Right lung (tissue), 10 donors: ENCODE measurements around the gene METTL2B. TPM values are rescaled to one million over a fixed set of nuclear protein-coding genes. Genes with fewer than 3 reads are reported as not detected.

ENCODE experiments used
- DNase-seq, 2 donors: peaks; one replicate each; pipeline ENCODE4 v3.0.0-alpha.2; 2013
- long read RNA-seq, 8 donors: transcript quantifications; one replicate each; lab custom pipeline, GENCODE V29; 2026
- polyA plus RNA-seq, 5 donors: library from polyadenylated mRNA; unstranded; fragments of 120-200 nt; gene quantifications; one replicate each; pipeline versions ENCODE4 v1.2.1 to v1.2.3, GENCODE V29; 2013; ENCODE audit warnings: inconsistent platforms in 1 of 5, low replicate concordance in 1 of 5; ENCODE audit not compliant: insufficient read length in 5 of 5, insufficient read depth in 1 of 5

The METTL2B gene, protein sequence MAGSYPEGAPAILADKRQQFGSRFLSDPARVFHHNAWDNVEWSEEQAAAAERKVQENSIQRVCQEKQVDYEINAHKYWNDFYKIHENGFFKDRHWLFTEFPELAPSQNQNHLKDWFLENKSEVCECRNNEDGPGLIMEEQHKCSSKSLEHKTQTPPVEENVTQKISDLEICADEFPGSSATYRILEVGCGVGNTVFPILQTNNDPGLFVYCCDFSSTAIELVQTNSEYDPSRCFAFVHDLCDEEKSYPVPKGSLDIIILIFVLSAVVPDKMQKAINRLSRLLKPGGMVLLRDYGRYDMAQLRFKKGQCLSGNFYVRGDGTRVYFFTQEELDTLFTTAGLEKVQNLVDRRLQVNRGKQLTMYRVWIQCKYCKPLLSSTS
- polyA plus RNA-seq, result 10 to 100 TPM; 24.7 to 32.4 (median 28.4) TPM
- long read RNA-seq, donor 1, transcript METTL2B-201 (9 exons, 2,182 nt), result major isoform, 7 of 7 reads
- long read RNA-seq, donor 1, partial matches to known transcripts, result 0 of 7 reads
- long read RNA-seq, donor 1, other reads (novel, unspliced or antisense), result 0 of 7 reads
- long read RNA-seq, donor 2, full-length matches to known transcripts, result 3 of 3 reads
- long read RNA-seq, donor 2, partial matches to known transcripts, result 0 of 3 reads
- long read RNA-seq, donor 2, other reads (novel, unspliced or antisense), result 0 of 3 reads
- long read RNA-seq, donor 3, partial matches to known transcripts, result 0 of 4 reads
- long read RNA-seq, donor 3, other reads (novel, unspliced or antisense), result 0 of 4 reads
- long read RNA-seq, donor 4, partial matches to known transcripts, result 0 of 7 reads
- long read RNA-seq, donor 4, other reads (novel, unspliced or antisense), result 0 of 7 reads
- long read RNA-seq, donor 5, transcript METTL2B-201 (9 exons, 2,182 nt), result major isoform, 7 of 8 reads
- long read RNA-seq, donor 5, partial matches to known transcripts, result 0 of 8 reads
- long read RNA-seq, donor 5, other reads (novel, unspliced or antisense), result 0 of 8 reads
- long read RNA-seq, donor 6, transcript METTL2B-201 (9 exons, 2,182 nt), result major isoform, 5 of 6 reads
- long read RNA-seq, donor 6, partial matches to known transcripts, result 0 of 6 reads
- long read RNA-seq, donor 6, other reads (novel, unspliced or antisense), result 0 of 6 reads
- long read RNA-seq, donor 7, full-length matches to known transcripts, result 8 of 8 reads
- long read RNA-seq, donor 7, partial matches to known transcripts, result 0 of 8 reads
- long read RNA-seq, donor 7, other reads (novel, unspliced or antisense), result 0 of 8 reads
- long read RNA-seq, donor 8, result 0 reads

- peak; percentile 85 to 90 for DNase-seq
Observed at GRCh38 chr7:128476402-128477335, at the start of gene METTL2B. Gene METTL2B, plus strand, starts transcription at chr7:128476748. Its CDS starts 18 bp downstream, at chr7:128476766.

DNA sequence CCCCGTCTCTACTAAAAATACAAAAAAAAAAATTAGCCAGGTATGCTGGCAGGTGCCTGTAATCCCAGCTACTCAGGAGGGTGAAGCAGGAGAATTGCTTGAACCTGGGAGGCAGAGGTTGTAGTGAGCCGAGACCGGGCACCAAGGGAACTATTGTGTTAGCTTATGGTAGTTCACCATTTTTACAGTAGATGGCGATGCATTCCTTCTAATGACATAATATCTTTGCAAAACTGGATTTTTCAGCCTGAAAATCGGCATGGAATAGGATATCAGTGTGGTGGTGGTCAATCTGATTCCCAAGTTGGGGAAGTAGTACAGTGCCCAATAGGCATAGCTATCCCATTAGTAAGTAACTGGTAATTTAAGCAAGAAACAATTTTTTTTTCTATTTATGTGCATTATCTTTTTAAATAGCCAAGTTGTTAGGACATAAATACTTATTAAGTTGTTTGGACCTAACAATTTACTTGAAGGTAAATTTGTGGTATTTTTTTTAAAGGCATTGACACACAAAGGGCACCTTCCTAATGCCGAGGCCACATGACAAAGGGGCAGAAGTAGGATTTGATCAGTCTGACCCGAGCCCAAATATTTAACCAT is 49.2 kb upstream of the METTL2B start:
- peak in 1 of 2 donors; percentile 70 for DNase-seq

GRCh38 chr7:128430207-128430606 is 46.3 kb upstream of the METTL2B start:
- no peak for DNase-seq

- no peak for DNase-seq
Observed at GRCh38 chr7:128431221-128431620, 45.3 kb upstream of the METTL2B start.

DNA sequence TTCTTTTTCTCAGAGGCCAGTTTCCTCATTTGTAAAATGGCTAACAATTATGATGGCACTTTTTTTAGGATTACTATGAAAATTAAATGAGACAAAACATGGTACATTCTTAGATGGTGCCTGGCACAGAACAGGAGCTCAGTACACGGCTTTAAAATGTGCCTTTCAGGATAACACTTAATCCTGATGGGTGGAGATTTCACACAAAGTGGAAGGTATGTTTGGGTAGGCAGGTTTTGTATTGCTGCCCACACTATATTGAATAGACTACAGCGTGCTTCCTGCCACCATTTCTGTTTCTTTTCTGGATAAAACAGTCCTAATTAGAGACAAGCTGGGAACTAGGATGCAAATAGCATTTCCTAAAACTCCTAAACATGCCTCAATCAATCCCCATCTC is 44.8 kb upstream of the METTL2B start:
- DNase-seq, result no peak

DNA sequence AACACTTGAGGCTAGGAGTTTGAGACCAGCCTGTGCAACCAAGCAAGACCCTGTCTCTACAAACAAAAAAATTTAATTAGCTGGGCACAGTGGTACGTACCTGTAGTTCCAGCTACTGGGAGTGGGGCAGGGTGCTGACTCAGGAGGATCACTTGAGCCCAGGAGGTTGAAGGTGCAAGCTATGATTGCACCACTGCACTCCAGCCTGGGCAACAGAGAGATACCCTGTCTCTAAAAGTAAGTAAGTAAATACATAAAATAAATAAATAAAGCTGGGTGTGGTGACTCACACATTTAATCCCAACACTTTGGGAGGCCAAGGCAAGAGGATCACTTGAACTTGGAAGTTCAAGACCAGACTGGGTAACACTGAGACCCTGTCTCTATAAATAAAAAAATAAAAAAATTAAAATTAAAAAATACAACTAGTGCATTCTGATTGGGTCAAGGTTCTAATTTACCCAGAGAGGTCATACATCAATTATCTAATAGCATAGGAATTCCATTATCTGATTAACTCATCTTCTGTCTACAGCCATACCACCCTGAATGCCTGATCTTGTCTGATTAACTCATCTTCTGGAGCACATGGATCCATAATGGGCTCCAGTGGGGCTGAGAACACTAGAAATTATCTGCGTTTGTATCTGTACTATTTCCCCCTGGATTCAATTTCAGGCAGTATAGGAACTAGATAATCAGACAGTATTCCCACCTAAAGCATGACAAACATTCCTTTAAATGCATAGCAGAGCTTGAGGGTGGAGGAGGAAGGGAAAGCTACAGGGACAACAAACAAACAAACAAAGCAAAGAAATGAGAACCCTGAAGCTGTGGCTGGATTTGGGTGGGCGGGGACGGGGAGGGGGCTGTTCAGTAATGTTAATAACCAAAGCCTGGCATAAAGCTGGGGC is 41.9 kb upstream of the METTL2B start:
- DNase-seq, result no peak

GRCh38 chr7:128435327-128435686 is 41.2 kb upstream of the METTL2B start:
- DNase-seq, result no peak

GRCh38 chr7:128437426-128438332 is 38.9 kb upstream of the METTL2B start:
- DNase-seq, result no peak

GRCh38 chr7:128442356-128442755 is 34.2 kb upstream of the METTL2B start:
- DNase-seq, result no peak

DNA sequence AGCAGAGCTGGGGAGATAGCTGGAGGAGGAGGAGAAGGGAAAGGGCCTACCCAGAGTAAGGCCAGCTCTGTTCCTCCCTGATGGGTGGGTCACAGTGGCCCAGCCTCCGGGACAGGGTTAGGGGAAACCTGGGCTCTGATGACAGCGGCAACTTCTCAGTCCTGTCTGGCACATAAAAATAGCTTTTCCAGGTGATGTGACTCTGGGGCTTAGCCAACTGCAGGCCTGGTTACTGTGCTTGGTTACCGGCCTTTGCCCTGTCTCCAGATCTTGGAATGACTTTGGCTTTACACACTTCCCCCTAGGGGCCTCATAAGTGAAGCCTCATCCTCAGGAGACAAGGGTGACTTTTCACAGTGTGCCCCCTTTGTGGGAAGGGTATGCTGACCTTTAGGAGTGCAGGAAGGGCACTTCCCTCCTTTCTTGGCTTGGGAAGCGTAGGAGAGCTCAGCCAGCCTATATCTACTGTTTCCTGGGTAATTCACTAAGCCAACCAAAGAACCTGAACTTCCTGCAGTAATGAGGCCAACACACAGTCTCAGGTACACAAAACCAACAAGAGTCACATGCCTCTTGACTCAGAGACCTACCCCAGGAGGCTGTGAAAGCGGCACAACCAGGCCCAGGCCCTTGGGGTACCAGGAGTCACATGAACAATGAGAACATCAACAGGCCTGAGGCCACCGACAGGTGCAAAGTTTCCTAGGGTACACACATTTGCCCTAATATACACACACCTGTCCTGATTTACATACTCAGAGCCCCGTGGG is 32.5 kb upstream of the METTL2B start:
- no peak for DNase-seq

DNA sequence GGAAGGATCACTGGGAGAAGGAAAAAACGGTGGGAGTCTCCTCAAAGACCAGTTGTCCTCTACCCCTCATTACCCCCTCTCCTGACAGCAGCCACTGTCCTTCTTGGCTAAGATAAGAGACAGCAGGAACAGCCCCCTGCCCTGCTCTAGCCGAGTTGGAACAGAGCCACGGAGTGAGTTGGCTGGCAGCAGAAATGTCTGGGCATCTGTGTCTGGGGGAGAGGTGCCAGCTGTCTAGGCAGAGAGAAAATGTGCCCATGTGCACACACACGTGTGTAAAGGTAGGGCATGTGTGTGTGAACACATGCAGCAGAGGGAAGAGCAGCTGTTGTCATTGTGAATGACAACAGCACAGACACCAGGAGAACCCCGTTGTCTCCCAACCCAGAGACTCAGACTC is 30.2 kb upstream of the METTL2B start:
- no peak for DNase-seq

DNA sequence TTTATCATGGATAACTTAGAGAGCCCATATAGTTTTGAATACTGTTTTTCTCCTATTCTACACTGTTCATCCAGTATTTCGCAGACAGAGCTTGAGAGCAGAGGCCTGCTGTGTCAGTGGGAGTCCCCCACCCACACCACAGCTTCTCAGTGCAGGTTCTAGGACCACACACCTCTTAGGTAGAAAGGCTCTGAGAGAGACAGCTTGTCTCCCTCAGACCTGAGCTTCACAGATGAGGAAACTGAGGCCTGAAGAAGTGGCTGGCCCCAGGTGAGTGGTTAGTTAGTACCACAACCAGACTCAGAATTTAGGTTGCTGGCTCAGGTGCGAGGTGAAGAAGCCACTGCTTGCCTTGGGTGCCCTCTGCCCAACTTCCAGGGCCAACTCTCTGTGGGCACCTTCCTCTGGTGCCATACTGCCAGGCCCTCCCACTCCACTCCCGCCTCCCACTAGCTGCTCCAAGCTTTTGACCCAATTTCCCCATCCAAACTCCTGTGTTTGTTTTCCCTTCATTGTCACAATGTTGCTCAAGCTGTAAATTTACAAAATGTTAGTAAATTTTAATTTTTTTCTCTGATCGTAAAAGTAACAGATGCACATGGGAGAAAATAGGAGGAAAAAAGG is 28.5 kb upstream of the METTL2B start:
- DNase-seq, result no peak

GRCh38 chr7:128448751-128449302 is 27.7 kb upstream of the METTL2B start:
- DNase-seq, result no peak

- no peak for DNase-seq
Observed at GRCh38 chr7:128450409-128450808, 26.1 kb upstream of the METTL2B start.

DNA sequence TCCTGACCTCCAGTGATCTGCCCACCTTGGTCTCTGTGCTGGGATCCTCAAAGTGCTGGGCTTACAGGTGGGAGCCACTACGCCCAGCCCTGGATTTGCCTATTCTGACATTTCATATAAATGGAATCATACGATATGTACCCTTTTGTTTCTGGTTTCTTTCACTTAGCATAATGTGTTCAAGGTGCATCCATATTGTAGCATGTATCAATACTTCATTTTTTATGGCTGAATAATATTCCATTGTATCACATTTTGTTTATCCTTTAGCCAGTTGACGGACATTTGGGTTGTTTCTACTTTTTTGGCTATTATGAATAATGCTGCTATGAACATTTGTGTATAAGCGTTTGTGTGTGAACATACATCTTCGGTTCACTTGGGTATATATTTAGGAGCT is 25.6 kb upstream of the METTL2B start:
- DNase-seq, result no peak

DNA sequence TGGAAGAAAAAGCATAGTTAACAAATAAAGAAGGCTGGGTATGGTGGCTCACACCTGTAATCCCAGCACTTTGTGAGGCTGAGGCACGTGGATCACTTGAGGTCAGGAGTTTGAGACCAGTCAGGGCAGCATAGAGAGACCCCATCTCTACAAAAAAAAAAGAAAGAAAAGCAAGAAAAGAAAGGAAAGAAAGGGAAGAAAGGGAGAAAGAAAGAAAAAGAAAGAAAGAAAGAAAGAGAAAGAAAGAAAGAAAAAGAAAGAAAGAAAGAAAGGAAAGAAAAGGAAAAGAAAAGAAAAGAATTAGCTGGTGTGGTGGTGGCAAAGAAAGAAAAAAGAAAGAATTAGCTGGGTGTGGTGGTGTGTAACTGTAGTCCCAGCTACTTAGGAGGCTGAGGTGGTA is 24.0 kb upstream of the METTL2B start:
- DNase-seq, result no peak
